Measurements from ENCODE around the gene ICAM1. TPM values are rescaled to one million over a fixed set of nuclear protein-coding genes. Genes with fewer than 3 reads are reported as not detected.
A peak's percentile ranks its signal among the peaks of the same experiment; 100 is the strongest.

ICAM1 gene
- total RNA-seq, 1 experiment from 2014 or later, result 2.3 TPM

DNA sequence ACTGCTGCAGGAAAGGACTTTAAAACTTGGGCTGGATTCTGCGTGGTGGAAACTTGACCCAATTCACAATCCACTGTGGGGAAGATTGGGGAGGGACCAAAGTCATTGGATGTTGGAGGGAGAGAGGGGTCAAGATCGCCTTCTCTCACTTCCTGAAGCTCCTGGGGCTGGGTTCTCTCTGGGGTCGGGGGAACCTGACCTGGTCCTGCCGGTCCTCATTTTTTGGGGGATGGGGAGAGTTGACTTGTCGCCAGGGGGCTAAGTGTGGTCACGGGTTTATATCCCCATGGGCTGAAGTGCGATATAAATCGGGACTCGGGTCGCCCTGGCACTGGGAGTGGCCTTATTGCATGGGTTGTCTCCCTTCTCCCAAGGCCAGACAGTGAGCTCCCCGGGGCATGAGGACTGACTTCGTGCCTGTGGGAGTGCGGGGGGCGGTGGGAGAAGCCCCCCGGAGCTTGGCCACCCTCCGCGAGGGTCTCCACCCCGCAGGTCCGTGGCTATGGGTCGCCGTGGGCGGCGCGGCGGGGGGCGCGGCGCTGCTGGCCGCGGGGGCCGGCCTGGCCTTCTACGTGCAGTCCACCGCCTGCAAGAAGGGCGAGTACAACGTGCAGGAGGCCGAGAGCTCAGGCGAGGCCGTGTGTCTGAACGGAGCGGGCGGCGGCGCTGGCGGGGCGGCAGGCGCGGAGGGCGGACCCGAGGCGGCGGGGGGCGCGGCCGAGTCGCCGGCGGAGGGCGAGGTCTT, 25.1 kb downstream of the ICAM1 start:
- H3K4me1 Mint-ChIP-seq, result peaks cover 6 to 29% of the 10 kb centered on the region in 2 experiments
- TF ChIP-seq, protein P1, sequence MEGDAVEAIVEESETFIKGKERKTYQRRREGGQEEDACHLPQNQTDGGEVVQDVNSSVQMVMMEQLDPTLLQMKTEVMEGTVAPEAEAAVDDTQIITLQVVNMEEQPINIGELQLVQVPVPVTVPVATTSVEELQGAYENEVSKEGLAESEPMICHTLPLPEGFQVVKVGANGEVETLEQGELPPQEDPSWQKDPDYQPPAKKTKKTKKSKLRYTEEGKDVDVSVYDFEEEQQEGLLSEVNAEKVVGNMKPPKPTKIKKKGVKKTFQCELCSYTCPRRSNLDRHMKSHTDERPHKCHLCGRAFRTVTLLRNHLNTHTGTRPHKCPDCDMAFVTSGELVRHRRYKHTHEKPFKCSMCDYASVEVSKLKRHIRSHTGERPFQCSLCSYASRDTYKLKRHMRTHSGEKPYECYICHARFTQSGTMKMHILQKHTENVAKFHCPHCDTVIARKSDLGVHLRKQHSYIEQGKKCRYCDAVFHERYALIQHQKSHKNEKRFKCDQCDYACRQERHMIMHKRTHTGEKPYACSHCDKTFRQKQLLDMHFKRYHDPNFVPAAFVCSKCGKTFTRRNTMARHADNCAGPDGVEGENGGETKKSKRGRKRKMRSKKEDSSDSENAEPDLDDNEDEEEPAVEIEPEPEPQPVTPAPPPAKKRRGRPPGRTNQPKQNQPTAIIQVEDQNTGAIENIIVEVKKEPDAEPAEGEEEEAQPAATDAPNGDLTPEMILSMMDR (conservative IDR thresholded peaks at IDR 0.05), result no peak
- no peak overlapping the region for H4K8ac ChIP-seq (replicated peaks; ENCODE audit: insufficient read length, low read depth, low read length)
- H3K36me3 Mint-ChIP-seq (ENCODE audit: insufficient read depth in 1 of 3, low read depth in 3 of 3), result no peaks in the 10 kb centered on the region; a peak in 3 of 7 replicates
- H3K9me3 ChIP-seq (ENCODE audit: control insufficient read depth, low read depth, low read length), result no peaks in the 10 kb centered on the region
- no peak overlapping the region for H3K18ac ChIP-seq (ENCODE audit: insufficient read length, low read depth, low read length)
- no peak overlapping the region for H2AK5ac ChIP-seq (ENCODE audit: insufficient read length, low read length)
- peaks cover 48% of the 10 kb centered on the region for H3K27me3 ChIP-seq (ENCODE audit: insufficient read depth, low read length)
- no peak overlapping the region for H4K5ac ChIP-seq (ENCODE audit: insufficient read length, low read depth, low read length)
- no peaks in the 10 kb centered on the region; the same call in 1 of the 2 replicates for H3K4me1 ChIP-seq (ENCODE audit: insufficient read depth, low read length)
- H2BK15ac ChIP-seq (ENCODE audit: low read depth, low read length), result no peak overlapping the region
- DNase-seq, result peak; percentile 57
- no peak overlapping the region for H3K9ac ChIP-seq (ENCODE audit: extremely low read depth, insufficient read length, low read length)
- peak overlapping the region; percentile 49 to 81 for H3K4me3 Mint-ChIP-seq
- no peak overlapping the region for H3T11ph ChIP-seq (ENCODE audit: low read length)
- H4K20me1 ChIP-seq (ENCODE audit: control insufficient read depth, insufficient read depth, insufficient read length), result no peaks in the 10 kb centered on the region
- no peak overlapping the region for H3K23ac ChIP-seq (ENCODE audit: insufficient read length, low read depth, low read length)
- H3K79me2 ChIP-seq (ENCODE audit: insufficient read depth, low read length), result no peaks in the 10 kb centered on the region
- H2BK5ac ChIP-seq (ENCODE audit: insufficient read length, low read length), result no peak overlapping the region
- H3K27ac Mint-ChIP-seq, result no peak overlapping the region; a peak in 1 of 7 replicates
- no peaks in the 10 kb centered on the region for H3K79me1 ChIP-seq (ENCODE audit: insufficient read depth, low read depth, low read length, poor library complexity, severe bottlenecking)
- H3K27ac ChIP-seq (ENCODE audit: insufficient read length, low read depth, low read length), result no peak overlapping the region
- H3K27me3 Mint-ChIP-seq (ENCODE audit: low read depth), result peaks cover 84% of the 10 kb centered on the region
- H2AFZ ChIP-seq (ENCODE audit: low read length), result no peak overlapping the region
- H3K9me3 Mint-ChIP-seq, result peaks cover 0 to 2% of the 10 kb centered on the region in 2 experiments; a peak in 2 of 5 replicates
- peak overlapping the region; percentile 66 for H3K4me2 ChIP-seq (ENCODE audit: insufficient read depth, insufficient read length, low read length)
- H2BK120ac ChIP-seq (ENCODE audit: low read depth, low read length, poor library complexity, severe bottlenecking), result no peak overlapping the region
- no CpG with 5 or more reads among the region's 58 CpGs for WGBS (ENCODE audit: extremely low coverage, insufficient read length, low lambda C conversion rate)
- H4K91ac ChIP-seq (ENCODE audit: insufficient read length, low read depth, low read length), result no peak overlapping the region
- H3K14ac ChIP-seq (ENCODE audit: insufficient read depth, low read length), result no peak overlapping the region; the same call in 1 of the 2 replicates
- H3K23me2 ChIP-seq (ENCODE audit: insufficient read length, low read depth, low read length, poor library complexity, severe bottlenecking), result peaks cover 21% of the 10 kb centered on the region
- no peak overlapping the region for H3K56ac ChIP-seq (ENCODE audit: insufficient read length, low read depth, low read length)
- no peak overlapping the region for H3K4ac ChIP-seq (ENCODE audit: low read depth, low read length)
- H2BK20ac ChIP-seq (ENCODE audit: low read depth, low read length, poor library complexity, severe bottlenecking), result no peak overlapping the region
- no peak overlapping the region for H2BK12ac ChIP-seq (ENCODE audit: insufficient read length, low read depth, low read length)
